ENCODE data around the gene MDN1.

The MDN1 gene

GRCh38 chr6:89695667-89696066 lies 123.9 kb downstream of the MDN1 start:
- in situ Hi-C loops (cut with HindIII; ENCODE audit: low sequenced_read_pairs): no loop called here

GRCh38 chr6:89694428-89694827 lies 125.2 kb downstream of the MDN1 start:
- in situ Hi-C loops (cut with HindIII; ENCODE audit: low sequenced_read_pairs): no loop called here

- in situ Hi-C loops (cut with HindIII; ENCODE audit: low sequenced_read_pairs): no loop called here
Measured at GRCh38 chr6:89693207-89693606, 126.4 kb downstream of the MDN1 start.

GRCh38 chr6:89692256-89692655 lies 127.3 kb downstream of the MDN1 start:
- in situ Hi-C loops (cut with HindIII; ENCODE audit: low sequenced_read_pairs): no loop called here

GRCh38 chr6:89690944-89691324 lies 128.7 kb downstream of the MDN1 start:
- in situ Hi-C loops (cut with HindIII; ENCODE audit: low sequenced_read_pairs): no loop called here

- in situ Hi-C loops (cut with HindIII; ENCODE audit: low sequenced_read_pairs): no loop called here
Measured at GRCh38 chr6:89689732-89690131, 129.9 kb downstream of the MDN1 start.

GRCh38 chr6:89688328-89688727 lies 131.3 kb downstream of the MDN1 start:
- in situ Hi-C loops (cut with HindIII; ENCODE audit: low sequenced_read_pairs): no loop called here

GRCh38 chr6:89685311-89685710 lies 134.3 kb downstream of the MDN1 start:
- in situ Hi-C loops (cut with HindIII; ENCODE audit: low sequenced_read_pairs): no loop called here

- in situ Hi-C loops (cut with HindIII; ENCODE audit: low sequenced_read_pairs): no loop called here
Measured at GRCh38 chr6:89682991-89683390, 136.6 kb downstream of the MDN1 start.

- in situ Hi-C loops (cut with HindIII; ENCODE audit: low sequenced_read_pairs): no loop called here
Measured at GRCh38 chr6:89681983-89682564, 137.5 kb downstream of the MDN1 start.

GRCh38 chr6:89680551-89680950 lies 139.0 kb downstream of the MDN1 start:
- in situ Hi-C loops (cut with HindIII; ENCODE audit: low sequenced_read_pairs): no loop called here

GRCh38 chr6:89680150-89680549 lies 139.4 kb downstream of the MDN1 start:
- in situ Hi-C loops (cut with HindIII; ENCODE audit: low sequenced_read_pairs): no loop called here

GRCh38 chr6:89679215-89680120 lies 140.1 kb downstream of the MDN1 start:
- in situ Hi-C loops (cut with HindIII; ENCODE audit: low sequenced_read_pairs): no loop called here

- in situ Hi-C loops (cut with HindIII; ENCODE audit: low sequenced_read_pairs): no loop called here
Measured at GRCh38 chr6:89678531-89678930, 141.1 kb downstream of the MDN1 start.

GRCh38 chr6:89675949-89676748 lies 143.4 kb downstream of the MDN1 start:
- in situ Hi-C loops (cut with HindIII; ENCODE audit: low sequenced_read_pairs): no loop called here

- in situ Hi-C loops (cut with HindIII; ENCODE audit: low sequenced_read_pairs): no loop called here
Measured at GRCh38 chr6:89670935-89671565, 148.5 kb downstream of the MDN1 start.

GRCh38 chr6:89669002-89669401 lies 150.6 kb downstream of the MDN1 start:
- in situ Hi-C loops (cut with HindIII; ENCODE audit: low sequenced_read_pairs): no loop called here

- in situ Hi-C loops (cut with HindIII; ENCODE audit: low sequenced_read_pairs): no loop called here
Measured at GRCh38 chr6:89667872-89668556, 151.6 kb downstream of the MDN1 start.

GRCh38 chr6:89662659-89663223 lies 156.9 kb downstream of the MDN1 start:
- in situ Hi-C loops (cut with HindIII; ENCODE audit: low sequenced_read_pairs): no loop called here

GRCh38 chr6:89661559-89661958 lies 158.0 kb downstream of the MDN1 start:
- in situ Hi-C loops (cut with HindIII; ENCODE audit: low sequenced_read_pairs): no loop called here

Data from endothelial cell of hepatic sinusoid (primary cell).